DMS 273 (cell line): ENCODE data around the gene ATP4A.

Source experiments
- DNase-seq: peaks from one replicate; lab custom pipeline; 2025; ENCODE audit not compliant: unreplicated experiment; lab: John Stamatoyannopoulos, UW

ATP4A gene

GRCh38 chr19:35528218-35529038 is 35.0 kb downstream of the ATP4A start, which contains the start of gene SBSN:
Gene SBSN, minus strand, starts transcription at chr19:35528311. Its CDS starts 30 bp downstream, at chr19:35528281.
- DNase-seq: no peak

GRCh38 chr19:35525873-35526272 is 37.6 kb downstream of the ATP4A start:
- DNase-seq: no peak

GRCh38 chr19:35524181-35524837 is 39.1 kb downstream of the ATP4A start:
- DNase-seq: no peak

- no peak for DNase-seq
Measured at GRCh38 chr19:35522745-35523327, 40.6 kb downstream of the ATP4A start.

- DNase-seq: no peak
Measured at GRCh38 chr19:35521124-35521743, 42.2 kb downstream of the ATP4A start.

GRCh38 chr19:35519291-35519690 is 44.2 kb downstream of the ATP4A start:
- no peak for DNase-seq

- no peak for DNase-seq
Measured at GRCh38 chr19:35518313-35518712, 45.1 kb downstream of the ATP4A start.

- DNase-seq: no peak
Measured at GRCh38 chr19:35517342-35517741, 46.1 kb downstream of the ATP4A start.

- no peak for DNase-seq
Measured at GRCh38 chr19:35516310-35516709, 47.1 kb downstream of the ATP4A start.

- no peak for DNase-seq
Measured at GRCh38 chr19:35514282-35514809, 49.1 kb downstream of the ATP4A start.

- DNase-seq: no peak
Measured at GRCh38 chr19:35513628-35514281, 49.7 kb downstream of the ATP4A start, which contains the start of gene DMKN. Gene DMKN, minus strand, starts transcription at chr19:35513649. Its CDS starts 174 bp downstream, at chr19:35513475.

GRCh38 chr19:35512831-35513627 is 50.4 kb downstream of the ATP4A start:
- DNase-seq: peak; percentile 73

- no peak for DNase-seq
Measured at GRCh38 chr19:35511337-35511736, 52.1 kb downstream of the ATP4A start.

- no peak for DNase-seq
Measured at GRCh38 chr19:35510626-35510964, 52.9 kb downstream of the ATP4A start.

GRCh38 chr19:35509861-35510625 is 53.4 kb downstream of the ATP4A start:
- peak; percentile 81 for DNase-seq

GRCh38 chr19:35509018-35509652 is 54.3 kb downstream of the ATP4A start:
- peak; percentile 24 for DNase-seq

GRCh38 chr19:35508129-35508528 is 55.3 kb downstream of the ATP4A start:
- DNase-seq: no peak

- DNase-seq: no peak
Measured at GRCh38 chr19:35507561-35507960, 55.9 kb downstream of the ATP4A start.

GRCh38 chr19:35506011-35506410 is 57.4 kb downstream of the ATP4A start:
- no peak for DNase-seq
